Panc1 (cell line): Measurements from ENCODE around the gene SLC46A2. TPM values are rescaled to one million over a fixed set of nuclear protein-coding genes. Genes with fewer than 3 reads are reported as not detected.
A peak's percentile ranks its signal among the peaks of the same experiment; 100 is the strongest.

ENCODE experiments used
- ATAC-seq: fragments of 200-7000 bp; cut with Tn5 transposase; 2 replicates; pipeline ENCODE4 v1.9.1; 2020; ENCODE audit warnings: mild to moderate bottlenecking, moderate library complexity
- BruUV-seq: library from RNA; stranded (reverse); fragments of 400-500 nt; replicated peaks from 2 replicates; lab custom pipeline; 2021; lab: Mats Ljungman, UMichigan
- CTCF ChIA-PET: fragments of 300-600 bp; sonication (Branson Sonifier 250); formaldehyde crosslinking; loops from one replicate; lab custom pipeline; 2022; ENCODE audit warnings: antibody characterized with exemption; lab: Charles Lee
- POLR2A ChIA-PET: fragments of 300-600 bp; sonication (Branson Sonifier 250); formaldehyde crosslinking; loops from one replicate; lab custom pipeline; 2022; ENCODE audit warnings: antibody characterized with exemption; lab: Charles Lee
- DNase-seq: peaks from one replicate; pipeline ENCODE4 v3.0.0-alpha.2; 2010; ENCODE audit warnings: low read depth, low spot score
- H3K27ac ChIP-seq: 2 replicates; pipeline ENCODE4 v1.5.1; 2011; ENCODE audit warnings: mild to moderate bottlenecking, low read length, inconsistent platforms
- H3K27me3 ChIP-seq: fragments of 200-500 bp; sonication (Bioruptor generic); 2 replicates; pipeline ENCODE4 v1.6.0; 2014; ENCODE audit warnings: low read length, inconsistent platforms; ENCODE audit not compliant: control insufficient read depth, insufficient read depth
- H3K36me3 ChIP-seq: fragments of 200-500 bp; sonication (Bioruptor generic); 2 replicates; pipeline ENCODE4 v1.5.1; 2014; ENCODE audit warnings: inconsistent platforms, mild to moderate bottlenecking, low read length, moderate library complexity; ENCODE audit not compliant: control insufficient read depth, insufficient read depth
- H3K4me1 ChIP-seq: 2 replicates; pipeline ENCODE4 v1.5.1; 2011; ENCODE audit warnings: inconsistent platforms, mild to moderate bottlenecking, low read length, moderate library complexity; ENCODE audit not compliant: control insufficient read depth, insufficient read depth
- H3K4me3 ChIP-seq, 2 experiments: 2 replicates each; pipeline ENCODE4 v1.5.1; 2011 to 2012; ENCODE audit warnings: low read depth in 2 of 2, low read length in 2 of 2, mild to moderate bottlenecking in 2 of 2, inconsistent platforms in 1 of 2, moderate library complexity in 1 of 2
- H3K9me3 ChIP-seq: fragments of 200-500 bp; sonication (Bioruptor generic); 2 replicates; pipeline ENCODE4 v1.5.1; 2014; ENCODE audit warnings: low read depth, mild to moderate bottlenecking, inconsistent platforms, low read length, moderate library complexity; ENCODE audit not compliant: control insufficient read depth, insufficient read depth
- CTCF ChIP-seq: fragments of 450-650 bp; IDR thresholded peaks from 2 replicates; pipeline ENCODE4 v1.5.1; 2017; ENCODE audit warnings: mild to moderate bottlenecking
- POLR2AphosphoS5 ChIP-seq: IDR thresholded peaks from 2 replicates; pipeline ENCODE4 v1.6.1; 2012; ENCODE audit warnings: mild to moderate bottlenecking, low read depth, low read length, moderate library complexity
- REST ChIP-seq, 2 experiments: IDR thresholded peaks; 2 replicates each; pipeline ENCODE4 v1.6.1; 2011 to 2012; ENCODE audit warnings: low read depth in 2 of 2, control low read depth in 1 of 2, low read length in 1 of 2, mild to moderate bottlenecking in 1 of 2, moderate library complexity in 1 of 2; ENCODE audit not compliant: insufficient read depth in 1 of 2
- SIN3A ChIP-seq: IDR thresholded peaks from 2 replicates; pipeline ENCODE4 v1.6.1; 2012; ENCODE audit warnings: low read depth, mild to moderate bottlenecking, low read length, moderate library complexity, borderline replicate concordance; ENCODE audit not compliant: insufficient read depth
- TCF7L2 ChIP-seq: IDR thresholded peaks from 2 replicates; pipeline ENCODE4 v1.6.1; 2011; ENCODE audit warnings: mild to moderate bottlenecking, low read depth, low read length, inconsistent platforms
- in situ Hi-C: cut with HindIII; loops from 2 replicates; pipeline ENCODE4 v1.10.0; 2016; ENCODE audit warnings: low sequenced_read_pairs, low pct_unique_long_range_greater_than_20kb
- intact Hi-C: fragments of 100-400 bp; cut with micrococcal nuclease; formaldehyde crosslinking; loops from one replicate; pipeline ENCODE4 v1.10.0; 2022; ENCODE audit not compliant: unreplicated experiment
- total RNA-seq: library from RNA; stranded (reverse); gene quantifications from one replicate; pipeline ENCODE4 v1.2.1, GENCODE V29; 2021; ENCODE audit not compliant: unreplicated experiment

Gene SLC46A2
- total RNA-seq, 1 experiment from 2014 or later = not detected

- ATAC-seq (no peak), DNase-seq (no peak)
- Histone ChIP-seq H3K36me3 (no peaks in the 10 kb centered on the region), H3K27ac (no peak overlapping the region), H3K9me3 (no peaks in the 10 kb centered on the region), H3K4me3 (no peak overlapping the region), H3K27me3 (no peaks in the 10 kb centered on the region), H3K4me1 (no peaks in the 10 kb centered on the region)
- TF ChIP-seq CTCF (no peak), SIN3A (no peak), REST (IDR thresholded peaks at IDR 0.05; ENCODE audit: insufficient read depth in 1 of 2, low read depth in 2 of 2, low read length in 1 of 2) (no peak), POLR2AphosphoS5 (no peak), TCF7L2 (no peak)
- BruUV-seq = no TSS peak
- intact Hi-C loops (no loop called here), in situ Hi-C loops (no loop called here)
- ChIA-PET POLR2A (no interaction called here), CTCF (no interaction called here)
These were observed 2.3 kb upstream of the SLC46A2 start for GRCh38 chr9:112892981-112893380.

- no peak for TF ChIP-seq TCF7L2
These were observed 845 bp upstream of the SLC46A2 start for GRCh38 chr9:112891521-112891920.

GRCh38 chr9:112887381-112887780 is 3.3 kb downstream of the SLC46A2 start:
- Histone ChIP-seq H3K27ac (no peak overlapping the region), H3K4me1 (no peaks in the 10 kb centered on the region), H3K4me3 (no peak overlapping the region), H3K36me3 (no peaks in the 10 kb centered on the region), H3K27me3 (no peaks in the 10 kb centered on the region), H3K9me3 (no peaks in the 10 kb centered on the region)
- POLR2A ChIA-PET = no interaction called here
- no peak for TF ChIP-seq TCF7L2
- peak; percentile 39 for TF ChIP-seq CTCF
- ATAC-seq (no peak), DNase-seq (no peak)
- BruUV-seq = no TSS peak
- intact Hi-C loops = no loop called here
- in situ Hi-C loops = no loop called here
- CTCF ChIA-PET = no interaction called here

More at GRCh38 chr9:112891521-112891920, 845 bp upstream of the SLC46A2 start:
- ChIA-PET CTCF (no interaction called here), POLR2A (no interaction called here)
- ATAC-seq = no peak
- Histone ChIP-seq H3K27me3 (no peaks in the 10 kb centered on the region), H3K36me3 (no peaks in the 10 kb centered on the region), H3K27ac (no peak overlapping the region), H3K9me3 (no peaks in the 10 kb centered on the region), H3K4me3 (no peak overlapping the region), H3K4me1 (no peaks in the 10 kb centered on the region)
- in situ Hi-C loops = no loop called here
- intact Hi-C loops = no loop called here
- no TSS peak for BruUV-seq
- DNase-seq = no peak
